Peyer's patch (tissue), 4 donors: Measurements from ENCODE around the gene SH3BP5L.

Experiments
- POLR2A ChIP-seq, 2 donors: fragments of 450-650 bp; IDR thresholded peaks; one replicate each; pipeline ENCODE4 v1.5.1; 2017; ENCODE audit warnings: antibody characterized with exemption in 2 of 2, mild to moderate bottlenecking in 2 of 2, moderate library complexity in 2 of 2
- TF ChIP-seq, protein P1 (sequence below), 6 experiments: fragments of 450-650 bp in 4 of 6; fragments of 200-600 bp in 2 of 6; sonication (generic) in 1 of 6; IDR thresholded peaks; one replicate each; pipeline ENCODE4 v1.5.1; 2017 to 2019; ENCODE audit warnings: antibody characterized with exemption in 6 of 6, mild to moderate bottlenecking in 3 of 6, moderate library complexity in 1 of 6

GRCh38 chr1:248824301-248824700 is 1.4 kb downstream of the SH3BP5L start:
- no peak for TF ChIP-seq POLR2A (IDR thresholded peaks at IDR 0.05)
- TF ChIP-seq, protein P1, sequence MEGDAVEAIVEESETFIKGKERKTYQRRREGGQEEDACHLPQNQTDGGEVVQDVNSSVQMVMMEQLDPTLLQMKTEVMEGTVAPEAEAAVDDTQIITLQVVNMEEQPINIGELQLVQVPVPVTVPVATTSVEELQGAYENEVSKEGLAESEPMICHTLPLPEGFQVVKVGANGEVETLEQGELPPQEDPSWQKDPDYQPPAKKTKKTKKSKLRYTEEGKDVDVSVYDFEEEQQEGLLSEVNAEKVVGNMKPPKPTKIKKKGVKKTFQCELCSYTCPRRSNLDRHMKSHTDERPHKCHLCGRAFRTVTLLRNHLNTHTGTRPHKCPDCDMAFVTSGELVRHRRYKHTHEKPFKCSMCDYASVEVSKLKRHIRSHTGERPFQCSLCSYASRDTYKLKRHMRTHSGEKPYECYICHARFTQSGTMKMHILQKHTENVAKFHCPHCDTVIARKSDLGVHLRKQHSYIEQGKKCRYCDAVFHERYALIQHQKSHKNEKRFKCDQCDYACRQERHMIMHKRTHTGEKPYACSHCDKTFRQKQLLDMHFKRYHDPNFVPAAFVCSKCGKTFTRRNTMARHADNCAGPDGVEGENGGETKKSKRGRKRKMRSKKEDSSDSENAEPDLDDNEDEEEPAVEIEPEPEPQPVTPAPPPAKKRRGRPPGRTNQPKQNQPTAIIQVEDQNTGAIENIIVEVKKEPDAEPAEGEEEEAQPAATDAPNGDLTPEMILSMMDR (IDR thresholded peaks at IDR 0.05), result no peak
